ENCODE data around the gene USP26.
"Not testable (repeated sequence)": the region's sequence is repeated elsewhere in the genome, so short reads cannot be mapped to it uniquely, and the experiment has no call there.

USP26 gene

DNA sequence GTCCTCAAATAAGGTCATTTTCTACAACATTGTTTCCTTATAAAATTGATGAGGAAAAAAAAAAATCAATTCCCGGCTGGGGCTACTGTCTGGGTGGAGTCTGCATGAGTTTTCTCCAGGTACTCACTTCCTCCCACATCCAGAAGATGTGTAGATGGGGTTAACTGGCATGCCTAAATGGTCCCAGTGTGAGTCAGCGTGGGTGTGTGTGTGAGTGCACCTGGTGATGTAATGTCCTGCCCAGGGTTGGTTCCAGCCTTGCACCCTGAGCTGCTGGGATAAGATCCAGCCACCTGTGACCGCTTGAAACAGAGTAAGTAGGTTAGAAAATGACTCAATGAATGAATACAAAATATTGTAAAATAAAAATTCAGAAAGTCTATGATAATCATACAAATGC is 11.1 kb downstream of the USP26 start:
- no peak overlapping the region for H3K27ac ChIP-seq
- no peak overlapping the region for H3K4me3 ChIP-seq
- TF ChIP-seq, protein P1, sequence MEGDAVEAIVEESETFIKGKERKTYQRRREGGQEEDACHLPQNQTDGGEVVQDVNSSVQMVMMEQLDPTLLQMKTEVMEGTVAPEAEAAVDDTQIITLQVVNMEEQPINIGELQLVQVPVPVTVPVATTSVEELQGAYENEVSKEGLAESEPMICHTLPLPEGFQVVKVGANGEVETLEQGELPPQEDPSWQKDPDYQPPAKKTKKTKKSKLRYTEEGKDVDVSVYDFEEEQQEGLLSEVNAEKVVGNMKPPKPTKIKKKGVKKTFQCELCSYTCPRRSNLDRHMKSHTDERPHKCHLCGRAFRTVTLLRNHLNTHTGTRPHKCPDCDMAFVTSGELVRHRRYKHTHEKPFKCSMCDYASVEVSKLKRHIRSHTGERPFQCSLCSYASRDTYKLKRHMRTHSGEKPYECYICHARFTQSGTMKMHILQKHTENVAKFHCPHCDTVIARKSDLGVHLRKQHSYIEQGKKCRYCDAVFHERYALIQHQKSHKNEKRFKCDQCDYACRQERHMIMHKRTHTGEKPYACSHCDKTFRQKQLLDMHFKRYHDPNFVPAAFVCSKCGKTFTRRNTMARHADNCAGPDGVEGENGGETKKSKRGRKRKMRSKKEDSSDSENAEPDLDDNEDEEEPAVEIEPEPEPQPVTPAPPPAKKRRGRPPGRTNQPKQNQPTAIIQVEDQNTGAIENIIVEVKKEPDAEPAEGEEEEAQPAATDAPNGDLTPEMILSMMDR (IDR thresholded peaks at IDR 0.05): no peak
- no peak for DNase-seq (ENCODE audit: low spot score)

DNA sequence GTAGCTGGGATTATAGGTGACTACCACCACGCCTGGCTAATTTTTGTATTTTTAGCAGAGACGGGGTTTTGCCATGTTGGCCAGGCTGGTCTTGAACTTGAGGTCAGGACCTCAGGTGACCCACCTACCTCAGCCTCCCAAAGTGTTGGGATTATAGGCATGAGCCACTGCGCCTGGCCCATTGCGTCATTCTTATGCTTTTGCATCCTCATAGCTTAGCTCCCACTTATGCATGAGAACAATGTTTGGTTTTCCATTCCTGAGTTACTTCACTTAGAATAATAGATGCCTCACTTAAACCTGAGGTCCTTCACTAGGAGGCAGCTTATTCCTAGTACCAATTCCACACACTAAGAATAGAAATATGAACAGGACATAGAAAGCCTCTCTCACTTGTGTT is 11.9 kb downstream of the USP26 start:
- DNase-seq (ENCODE audit: low spot score); H3K27ac ChIP-seq; H3K4me3 ChIP-seq: not testable (repeated sequence)

DNA sequence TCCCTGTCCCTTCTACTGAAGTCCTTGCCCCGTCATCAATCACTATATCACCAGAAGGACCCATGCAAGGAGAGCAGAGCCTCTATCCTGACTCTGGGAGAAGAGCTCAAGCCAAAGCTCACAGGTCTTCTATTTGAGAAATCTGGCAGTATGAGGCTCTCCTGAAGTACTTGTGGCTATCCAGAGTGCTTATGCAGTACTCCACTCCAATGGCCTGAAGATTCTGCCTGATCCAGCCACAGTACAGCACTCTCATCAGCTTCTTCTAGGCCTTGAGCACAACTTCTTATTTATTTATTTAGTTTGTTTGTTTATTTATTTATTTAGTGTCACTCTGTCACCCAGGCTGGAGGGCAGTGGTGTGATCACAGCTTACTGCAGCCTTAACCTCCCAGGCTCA is 13.0 kb downstream of the USP26 start:
- no peak for DNase-seq (ENCODE audit: low spot score)
- no peak overlapping the region for H3K4me3 ChIP-seq
- no peak overlapping the region for H3K27ac ChIP-seq
- TF ChIP-seq, protein P1 (IDR thresholded peaks at IDR 0.05): no peak

DNA sequence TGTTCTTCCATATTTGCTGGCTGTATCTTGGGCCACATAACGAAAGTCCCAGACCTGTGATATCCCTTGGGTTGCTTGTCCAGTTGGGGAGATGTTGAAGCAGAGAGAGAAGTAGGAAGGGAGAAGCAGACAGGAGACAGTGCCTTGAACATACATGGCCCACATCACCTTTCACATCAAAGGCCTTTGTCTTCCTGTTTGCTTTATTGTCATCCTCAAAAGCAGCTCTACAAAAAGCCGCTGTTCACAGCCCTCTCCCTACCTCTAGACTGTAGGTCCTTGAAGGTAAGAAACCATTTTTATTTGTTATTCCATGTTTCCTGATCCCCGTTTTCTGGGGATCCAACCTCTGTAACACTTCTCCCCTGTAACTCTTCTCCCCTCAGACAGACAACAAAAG is 14.9 kb downstream of the USP26 start:
- TF ChIP-seq, protein P1 (IDR thresholded peaks at IDR 0.05): no peak
- DNase-seq (ENCODE audit: low spot score): no peak
- Histone ChIP-seq H3K27ac (no peak overlapping the region), H3K4me3 (no peak overlapping the region)

DNA sequence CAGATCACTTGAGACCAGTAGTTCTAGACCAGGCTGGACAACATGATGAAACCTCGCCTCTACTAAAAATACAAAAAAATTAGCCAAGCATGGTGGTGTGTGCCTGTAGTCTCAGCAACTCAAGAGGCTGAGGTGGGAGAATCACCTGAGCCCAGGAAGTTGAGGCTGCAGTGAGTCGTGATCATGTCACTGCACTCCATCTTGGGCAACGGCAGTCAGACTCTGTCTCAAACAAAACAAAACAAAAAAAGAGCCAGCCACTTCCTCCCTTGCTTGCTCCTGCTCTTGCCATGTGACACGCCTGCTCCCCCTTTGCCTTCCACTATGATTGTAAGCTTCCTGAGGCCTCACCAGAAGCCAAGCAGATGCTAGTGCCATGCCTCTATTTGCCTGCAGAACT is 19.1 kb downstream of the USP26 start:
- not testable (repeated sequence) for H3K4me3 ChIP-seq; DNase-seq (ENCODE audit: low spot score); H3K27ac ChIP-seq

DNA sequence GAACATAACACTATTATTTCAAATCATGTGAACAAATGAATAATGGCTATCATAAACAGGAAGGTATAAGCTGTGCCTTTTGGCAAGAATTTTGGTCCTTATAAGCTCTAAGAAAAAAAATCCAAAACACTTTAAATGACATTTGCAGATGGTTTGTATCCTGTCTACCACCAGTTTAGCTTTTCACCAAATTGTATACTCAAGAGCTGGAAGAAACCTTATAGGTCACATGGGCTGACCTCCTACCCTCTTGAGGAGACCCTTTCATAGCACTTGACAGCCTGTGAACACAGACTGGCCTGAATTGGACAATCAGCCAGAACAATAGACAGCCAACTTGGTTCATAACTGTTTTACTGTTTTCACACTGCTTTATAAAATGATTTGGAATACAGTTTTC is 24.3 kb downstream of the USP26 start:
- Histone ChIP-seq H3K4me3 (no peak overlapping the region), H3K27ac (no peak overlapping the region)
- DNase-seq (ENCODE audit: low spot score): no peak
- TF ChIP-seq, protein P1 (IDR thresholded peaks at IDR 0.05): no peak

DNA sequence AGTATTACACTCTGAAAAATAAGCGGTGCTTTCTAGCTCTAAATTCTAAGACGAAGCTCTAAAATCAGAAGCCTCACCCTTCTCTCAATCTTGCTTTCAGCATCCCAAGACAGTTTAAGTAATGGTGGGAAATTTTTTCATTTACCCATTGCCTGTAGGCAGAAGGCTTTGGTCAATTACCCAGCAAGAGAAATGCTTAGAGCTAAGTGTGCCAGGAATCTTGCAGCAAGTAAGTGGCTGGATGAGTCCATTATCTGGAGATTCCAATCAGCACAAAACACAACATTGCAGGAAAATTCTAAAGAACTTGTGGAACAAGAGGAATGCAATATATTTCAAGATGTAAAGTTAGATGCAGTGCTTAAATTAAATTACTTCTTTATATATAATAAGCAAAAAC is 28.4 kb downstream of the USP26 start:
- no peak overlapping the region for H3K27ac ChIP-seq
- no peak overlapping the region for H3K4me3 ChIP-seq
- DNase-seq (ENCODE audit: low spot score): no peak
- TF ChIP-seq, protein P1 (IDR thresholded peaks at IDR 0.05): no peak

DNA sequence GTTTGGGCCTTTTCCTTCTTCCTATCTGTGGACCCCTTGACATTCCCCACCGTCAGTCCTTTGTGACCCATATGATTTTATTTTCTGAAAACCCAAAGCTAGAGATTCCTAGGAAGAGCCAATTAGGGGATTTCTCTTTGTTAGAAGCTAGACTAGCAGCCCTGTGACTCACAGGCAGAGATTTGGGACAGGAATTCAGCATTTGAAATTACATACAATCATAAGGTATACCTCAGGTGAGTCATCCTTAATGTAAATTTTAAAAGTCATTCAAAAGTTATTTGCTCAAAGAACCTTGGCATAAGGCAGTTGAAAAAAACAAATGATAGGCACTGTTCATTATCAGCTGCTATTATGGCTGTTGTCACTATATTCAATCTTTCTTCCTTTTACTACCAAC is 40.6 kb downstream of the USP26 start:
- TF ChIP-seq, protein P1 (IDR thresholded peaks at IDR 0.05): no peak
- H3K27ac ChIP-seq: no peak overlapping the region
- H3K4me3 ChIP-seq: no peak overlapping the region
- no peak for DNase-seq (ENCODE audit: low spot score)

Data from coronary artery (tissue), 2 donors.